22Rv1 (cell line): ENCODE results near the gene TMEM42.

ENCODE experiments used
- ZFX ChIP-seq: fragments of 450-650 bp; IDR thresholded peaks from 2 replicates; pipeline ENCODE4 v1.6.1; 2017; ENCODE audit warnings: antibody characterized with exemption, borderline replicate concordance
- TF ChIP-seq, protein P1 (sequence below): fragments of 450-650 bp; IDR thresholded peaks from 2 replicates; pipeline ENCODE4 v1.5.1; 2017; ENCODE audit warnings: mild to moderate bottlenecking

DNA sequence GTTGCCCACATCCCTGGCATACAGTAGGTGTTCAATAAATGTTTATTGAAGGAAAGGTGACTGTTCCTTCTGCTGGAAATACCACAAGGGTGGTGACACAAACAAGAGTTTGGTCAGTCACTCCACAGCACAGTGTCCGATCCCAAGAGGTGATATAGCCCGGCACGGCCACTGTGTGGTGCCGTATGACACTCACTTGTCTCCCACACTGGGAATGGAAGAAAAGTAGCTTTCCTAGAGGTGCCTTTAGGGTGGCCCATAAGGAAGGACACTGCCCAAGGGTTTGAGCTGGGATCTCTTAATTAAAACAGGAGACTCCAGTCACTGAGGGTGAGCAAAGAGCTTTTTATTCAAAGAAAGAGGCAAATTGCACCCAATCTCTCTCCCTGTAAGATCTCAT lies 53.2 kb downstream of the TMEM42 start:
- TF ChIP-seq, protein P1, sequence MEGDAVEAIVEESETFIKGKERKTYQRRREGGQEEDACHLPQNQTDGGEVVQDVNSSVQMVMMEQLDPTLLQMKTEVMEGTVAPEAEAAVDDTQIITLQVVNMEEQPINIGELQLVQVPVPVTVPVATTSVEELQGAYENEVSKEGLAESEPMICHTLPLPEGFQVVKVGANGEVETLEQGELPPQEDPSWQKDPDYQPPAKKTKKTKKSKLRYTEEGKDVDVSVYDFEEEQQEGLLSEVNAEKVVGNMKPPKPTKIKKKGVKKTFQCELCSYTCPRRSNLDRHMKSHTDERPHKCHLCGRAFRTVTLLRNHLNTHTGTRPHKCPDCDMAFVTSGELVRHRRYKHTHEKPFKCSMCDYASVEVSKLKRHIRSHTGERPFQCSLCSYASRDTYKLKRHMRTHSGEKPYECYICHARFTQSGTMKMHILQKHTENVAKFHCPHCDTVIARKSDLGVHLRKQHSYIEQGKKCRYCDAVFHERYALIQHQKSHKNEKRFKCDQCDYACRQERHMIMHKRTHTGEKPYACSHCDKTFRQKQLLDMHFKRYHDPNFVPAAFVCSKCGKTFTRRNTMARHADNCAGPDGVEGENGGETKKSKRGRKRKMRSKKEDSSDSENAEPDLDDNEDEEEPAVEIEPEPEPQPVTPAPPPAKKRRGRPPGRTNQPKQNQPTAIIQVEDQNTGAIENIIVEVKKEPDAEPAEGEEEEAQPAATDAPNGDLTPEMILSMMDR, result no peak
- no peak for TF ChIP-seq ZFX
